ENCODE measurements around the gene ELFN1.

The ELFN1 gene

GRCh38 chr7:1709281-1709680, 39.2 kb downstream of the ELFN1 start:
- no peak for DNase-seq (ENCODE audit: low read depth, low spot score)
- ChIA-PET POLR2A (no interaction called here), CTCF (interaction anchor here (0.8 to 1.6 kb wide), 7 partner anchors 8 to 129 kb away, joined by 3 to 6 read pairs (median 4); no protein-coding TSS in a partner anchor)
- no peak overlapping the region for H3K4me3 ChIP-seq (ENCODE audit: low read depth, low read length)
- TF ChIP-seq CTCF (IDR thresholded peaks at IDR 0.05; ENCODE audit: insufficient read depth, low read length, missing control alignments) = no peak

- peak; percentile 4 for TF ChIP-seq CTCF (IDR thresholded peaks at IDR 0.05; ENCODE audit: insufficient read depth, low read length, missing control alignments)
- POLR2A ChIA-PET = no interaction called here
- CTCF ChIA-PET = interaction anchor here (0.8 to 1.6 kb wide), 8 partner anchors 9 to 499 kb away, joined by 3 to 6 read pairs (median 4); no protein-coding TSS in a partner anchor
- DNase-seq (ENCODE audit: low read depth, low spot score) = no peak
- no peak overlapping the region for H3K4me3 ChIP-seq (ENCODE audit: low read depth, low read length)
These were observed 39.8 kb downstream of the ELFN1 start for GRCh38 chr7:1709900-1710299.

GRCh38 chr7:1710936-1711335, 40.9 kb downstream of the ELFN1 start:
- no peak overlapping the region for H3K4me3 ChIP-seq (ENCODE audit: low read depth, low read length)
- no peak for DNase-seq (ENCODE audit: low read depth, low spot score)
- ChIA-PET POLR2A (no interaction called here), CTCF (interaction anchor here (1.0 to 1.6 kb wide), 3 partner anchors 8 to 17 kb away, joined by 4 read pairs; no protein-coding TSS in a partner anchor)
- TF ChIP-seq CTCF (IDR thresholded peaks at IDR 0.05; ENCODE audit: insufficient read depth, low read length, missing control alignments) = no peak

GRCh38 chr7:1712907-1713501, 42.9 kb downstream of the ELFN1 start:
- H3K4me3 ChIP-seq (ENCODE audit: low read depth, low read length) = no peak overlapping the region
- no peak for DNase-seq (ENCODE audit: low read depth, low spot score)
- POLR2A ChIA-PET = no interaction called here
- TF ChIP-seq CTCF (IDR thresholded peaks at IDR 0.05; ENCODE audit: insufficient read depth, low read length, missing control alignments) = no peak
- CTCF ChIA-PET = no interaction called here

- no peak for TF ChIP-seq CTCF (IDR thresholded peaks at IDR 0.05; ENCODE audit: insufficient read depth, low read length, missing control alignments)
- H3K4me3 ChIP-seq (ENCODE audit: low read depth, low read length) = no peak overlapping the region
- CTCF ChIA-PET = interaction anchor here (0.7 kb wide), 1 partner anchor 13 kb away, joined by 3 read pairs; no protein-coding TSS in a partner anchor
- POLR2A ChIA-PET = no interaction called here
- DNase-seq (ENCODE audit: low read depth, low spot score) = no peak
These were observed 43.7 kb downstream of the ELFN1 start for GRCh38 chr7:1713502-1714484.
